Pancreas (tissue), 10 donors: ENCODE results near the gene RRP12. TPM values are rescaled to one million over a fixed set of nuclear protein-coding genes. Genes with fewer than 3 reads are reported as not detected.
A peak's percentile ranks its signal among the peaks of the same experiment; 100 is the strongest.
"Not testable (repeated sequence)": the region's sequence is repeated elsewhere in the genome, so short reads cannot be mapped to it uniquely, and the experiment has no call there.

Experiments used
- ATAC-seq, 4 donors: fragments of 200-7000 bp; cut with Tn5 transposase; one replicate each; pipeline versions ENCODE4 v1.8.0 to v1.9.1; 2020; ENCODE audit warnings: mild to moderate bottlenecking in 4 of 4, moderate library complexity in 4 of 4
- DNase-seq, 6 donors: peaks; one replicate each; pipeline ENCODE4 v3.0.0-alpha.2; 2020
- FAIRE-seq: peaks from 2 replicates; lab custom pipeline; 2012; peaks lifted over from hg19 to GRCh38; lab: Jason Lieb, UNC
- H3K27ac ChIP-seq, 4 donors: fragments of 200-600 bp; sonication (generic); 1 replicate in 3 of 4; 2 replicates in 1 of 4; pipeline versions ENCODE4 v1.5.0 to v1.8.0; 2020
- H3K27me3 ChIP-seq, 4 donors: fragments of 200-600 bp; one replicate each; pipeline ENCODE4 v1.8.0; 2021
- H3K36me3 ChIP-seq, 3 donors: fragments of 200-600 bp; sonication (generic) in 1 of 3; one replicate each; pipeline versions ENCODE4 v1.5.0 to v1.8.0; 2020 to 2021
- H3K4me1 ChIP-seq, 3 donors: fragments of 200-600 bp; one replicate each; pipeline ENCODE4 v1.8.0; 2021
- H3K4me3 ChIP-seq, 4 donors: fragments of 200-600 bp; sonication (generic) in 2 of 4; one replicate each; pipeline versions ENCODE4 v1.5.0 to v1.8.0; 2020 to 2021
- H3K9me3 ChIP-seq, 4 donors: fragments of 200-600 bp; one replicate each; pipeline ENCODE4 v1.8.0; 2021
- WGBS, 2 donors: extraction: QIAGEN DNeasy Blood & Tissue Kit; methylation state at CpG; one replicate each; pipeline ENCODE4 v1.1.7; 2013; 5-methylcytosine and 5-hydroxymethylcytosine counted together
- intact Hi-C, 3 donors: fragments of 100-400 bp; cut with DNase I; formaldehyde crosslinking; loops; one replicate each; pipeline versions ENCODE4 v1.11.1 to v1.14.2; 2022
- polyA plus RNA-seq, 2 donors: library from polyadenylated mRNA; stranded (reverse); fragments of 200-250 nt; gene quantifications; one replicate each; pipeline ENCODE4 v1.2.3, GENCODE V29; 2013
- total RNA-seq, 6 donors: library from RNA; stranded (reverse); fragmentation: NEBNext Ultra II Directional in 4 of 6; extraction: Animal tissue kit (Norgen Biotek cat#: 25700) in 4 of 6; gene quantifications; one replicate each; pipeline versions ENCODE4 v1.2.1 to v1.2.4, GENCODE V29; 2021 to 2023
- TF ChIP-seq, protein P1 (sequence below), 4 donors: fragments of 200-600 bp; sonication (generic) in 3 of 4; IDR thresholded peaks; one replicate each; pipeline versions ENCODE4 v1.5.0 to v1.8.0; 2021; ENCODE audit warnings: antibody characterized with exemption in 4 of 4
- donor health status: healthy with polysubstance abuse.
- donor health status: DM: no; HTN: no; CAD: no; lungs with moderate emphysema.
- donor health status: DM: no; HTN: no; CAD: no.
- donor health status: control.
- donor health status: control.
- donor health status: Bipolar disorder and iron deficiency.
- donor health status: DM: yes; HTN: yes; CAD: no.
- donor health status: DM: no; HTN: no; CAD: no.
- donor health status: DM: no; HTN: no; CAD: no.
- donor health status: DM: yes; HTN: yes; CAD: no.

RRP12 gene
- total and polyA plus RNA-seq, 8 donors = 22.3 to 44.9 (median 28.1) TPM

DNA sequence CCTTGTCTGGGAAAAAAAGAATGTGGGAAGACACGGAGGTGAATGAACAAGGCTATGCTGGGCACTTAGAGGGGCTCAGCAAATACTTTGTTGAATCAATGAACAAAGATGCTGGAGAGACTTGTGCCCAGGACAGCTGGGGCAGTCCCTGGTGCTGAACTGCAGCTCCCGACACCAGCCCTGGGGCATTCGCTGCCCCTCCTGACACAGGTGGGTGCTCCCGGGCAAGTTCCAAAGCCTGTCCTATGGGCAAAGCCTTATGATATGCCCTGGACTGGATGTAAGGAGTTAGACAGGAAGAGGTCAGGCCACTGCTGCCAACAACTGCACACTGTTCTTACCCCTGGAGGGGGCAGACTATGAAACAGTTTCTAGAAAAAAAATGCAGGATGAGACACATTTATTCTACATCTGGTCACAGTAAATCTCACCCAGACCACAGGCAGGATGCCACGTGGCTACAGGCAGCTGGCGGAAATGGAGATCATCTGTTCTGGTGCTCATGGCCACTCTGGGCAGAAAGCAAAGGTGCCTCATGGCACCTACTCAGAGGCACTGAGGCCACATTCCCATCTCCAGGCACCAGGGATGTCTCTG, 44.7 kb downstream of the RRP12 start:
- ATAC-seq (peak in 1 of 4 donors; percentile 20), FAIRE-seq (no peak), DNase-seq (no peak)
- no peaks in the 10 kb centered on the region for H3K27me3 ChIP-seq
- H3K36me3 ChIP-seq = peaks cover 0 to 28% (median 13%) of the 10 kb centered on the region in 3 donors
- H3K9me3 ChIP-seq = no peaks in the 10 kb centered on the region
- TF ChIP-seq, protein P1, sequence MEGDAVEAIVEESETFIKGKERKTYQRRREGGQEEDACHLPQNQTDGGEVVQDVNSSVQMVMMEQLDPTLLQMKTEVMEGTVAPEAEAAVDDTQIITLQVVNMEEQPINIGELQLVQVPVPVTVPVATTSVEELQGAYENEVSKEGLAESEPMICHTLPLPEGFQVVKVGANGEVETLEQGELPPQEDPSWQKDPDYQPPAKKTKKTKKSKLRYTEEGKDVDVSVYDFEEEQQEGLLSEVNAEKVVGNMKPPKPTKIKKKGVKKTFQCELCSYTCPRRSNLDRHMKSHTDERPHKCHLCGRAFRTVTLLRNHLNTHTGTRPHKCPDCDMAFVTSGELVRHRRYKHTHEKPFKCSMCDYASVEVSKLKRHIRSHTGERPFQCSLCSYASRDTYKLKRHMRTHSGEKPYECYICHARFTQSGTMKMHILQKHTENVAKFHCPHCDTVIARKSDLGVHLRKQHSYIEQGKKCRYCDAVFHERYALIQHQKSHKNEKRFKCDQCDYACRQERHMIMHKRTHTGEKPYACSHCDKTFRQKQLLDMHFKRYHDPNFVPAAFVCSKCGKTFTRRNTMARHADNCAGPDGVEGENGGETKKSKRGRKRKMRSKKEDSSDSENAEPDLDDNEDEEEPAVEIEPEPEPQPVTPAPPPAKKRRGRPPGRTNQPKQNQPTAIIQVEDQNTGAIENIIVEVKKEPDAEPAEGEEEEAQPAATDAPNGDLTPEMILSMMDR (IDR thresholded peaks at IDR 0.05) = no peak
- no peak overlapping the region for H3K27ac ChIP-seq
- intact Hi-C loops = no loop called here
- no peak overlapping the region for H3K4me3 ChIP-seq
- WGBS, 2 donors = 79 to 86% methylated on average over 6 of the region's 6 CpGs
- H3K4me1 ChIP-seq = no peaks in the 10 kb centered on the region

DNA sequence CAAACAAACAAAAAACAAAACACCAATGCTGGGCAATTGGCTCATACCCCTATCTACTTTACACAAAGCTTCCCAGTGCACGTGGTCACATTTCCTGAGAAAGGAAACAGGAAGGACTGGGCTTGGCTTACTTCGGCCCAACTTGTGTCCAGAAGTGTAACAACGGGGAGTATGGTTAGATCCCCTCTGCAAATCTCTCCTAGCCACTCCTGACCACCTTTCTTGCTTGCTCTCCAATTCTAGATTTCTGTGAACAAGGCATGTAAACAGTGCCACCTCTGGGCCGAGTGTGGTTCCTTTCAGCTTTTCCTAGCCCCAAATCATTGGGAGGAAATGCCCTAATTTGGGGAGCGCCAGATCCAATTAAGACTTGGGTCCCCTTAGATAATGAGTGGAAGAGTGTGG, 45.6 kb downstream of the RRP12 start:
- DNase-seq = no peak
- no peak for FAIRE-seq
- TF ChIP-seq, protein P1 (IDR thresholded peaks at IDR 0.05) = peak in 1 of 4 donors; percentile 21
- no peaks in the 10 kb centered on the region for H3K4me1 ChIP-seq
- H3K9me3 ChIP-seq = no peaks in the 10 kb centered on the region
- WGBS, 2 donors = 66 to 71% methylated on average over 5 of the region's 5 CpGs
- H3K27ac ChIP-seq = no peak overlapping the region
- H3K36me3 ChIP-seq = peaks cover 0 to 27% (median 13%) of the 10 kb centered on the region in 3 donors
- ATAC-seq = peak in 3 of 4 donors; percentile 47 to 65 (median 55)
- H3K4me3 ChIP-seq = no peak overlapping the region
- no peaks in the 10 kb centered on the region for H3K27me3 ChIP-seq
- intact Hi-C loops = no loop called here

DNA sequence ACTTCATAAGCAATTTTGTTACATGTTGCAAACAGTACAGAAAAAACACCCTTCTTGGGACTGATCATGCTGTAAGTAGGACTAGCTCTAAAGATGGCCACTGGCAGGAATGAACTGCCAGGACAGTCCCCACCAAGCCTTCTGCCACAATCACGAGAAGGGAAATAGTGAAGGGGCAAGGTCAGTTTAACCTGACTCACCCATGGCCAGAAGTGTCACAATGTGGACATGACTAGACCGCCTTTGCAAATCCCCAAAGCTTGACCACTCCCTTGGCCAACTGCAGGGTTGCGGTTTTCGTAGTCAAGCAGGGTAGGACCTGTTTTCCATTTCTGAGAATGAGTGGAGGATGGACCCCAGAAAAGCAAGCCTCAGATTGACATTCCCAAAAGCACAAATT, 47.2 kb downstream of the RRP12 start:
- intact Hi-C loops = no loop called here
- FAIRE-seq (no peak), DNase-seq (no peak), ATAC-seq (peak in 1 of 4 donors; percentile 27)
- WGBS, 2 donors = 93 to 96% methylated on average over 4 of the region's 4 CpGs
- TF ChIP-seq, protein P1 (IDR thresholded peaks at IDR 0.05) = no peak
- Histone ChIP-seq H3K4me3 (no peak overlapping the region), H3K27ac (no peak overlapping the region), H3K4me1 (no peaks in the 10 kb centered on the region), H3K27me3 (no peaks in the 10 kb centered on the region), H3K9me3 (no peaks in the 10 kb centered on the region), H3K36me3 (peaks cover 0 to 12% (median 10%) of the 10 kb centered on the region in 3 donors)

DNA sequence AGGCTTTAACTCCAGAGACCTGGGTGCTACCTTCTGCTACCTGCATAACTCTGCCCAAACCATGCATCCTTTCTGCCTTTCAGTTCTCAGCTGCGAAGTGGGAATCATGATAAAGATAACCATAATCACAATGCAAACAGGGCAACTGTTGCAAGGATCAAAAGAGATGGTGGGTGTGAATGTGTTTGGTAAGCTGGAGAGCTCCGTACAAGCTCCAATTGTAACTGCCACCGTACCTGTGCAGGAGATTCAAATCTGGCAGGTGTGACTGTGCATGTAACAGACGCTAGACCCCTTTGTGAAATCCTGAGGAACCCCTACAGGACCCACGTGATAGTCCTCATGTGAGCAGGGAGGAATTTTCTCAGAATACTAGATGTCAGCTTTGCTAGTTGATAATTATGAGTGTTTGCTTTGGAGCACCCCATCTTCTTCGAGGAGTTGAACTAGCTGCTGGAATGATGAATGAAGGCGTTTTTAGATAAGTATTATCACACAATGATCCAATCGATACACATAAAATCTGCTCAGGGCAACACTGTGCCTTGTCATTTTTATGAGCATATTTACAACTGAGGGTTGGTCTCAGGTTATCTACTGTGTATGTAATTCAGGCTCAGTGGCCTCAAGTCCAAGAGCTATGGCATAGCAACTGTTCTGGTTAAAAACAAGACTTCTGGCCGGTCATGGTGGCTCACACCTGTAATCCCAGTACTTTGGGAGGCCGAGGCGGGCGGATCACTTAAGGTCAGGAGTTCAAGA, 51.2 kb downstream of the RRP12 start:
- Histone ChIP-seq H3K4me3 (no peak overlapping the region), H3K27me3 (no peaks in the 10 kb centered on the region), H3K36me3 (no peaks in the 10 kb centered on the region), H3K9me3 (no peaks in the 10 kb centered on the region), H3K4me1 (no peaks in the 10 kb centered on the region), H3K27ac (no peak overlapping the region)
- 64 to 69% methylated on average over 12 of the region's 12 CpGs for WGBS, 2 donors
- intact Hi-C loops = no loop called here
- FAIRE-seq (no peak), DNase-seq (no peak), ATAC-seq (no peak)
- TF ChIP-seq, protein P1 (IDR thresholded peaks at IDR 0.05) = no peak

DNA sequence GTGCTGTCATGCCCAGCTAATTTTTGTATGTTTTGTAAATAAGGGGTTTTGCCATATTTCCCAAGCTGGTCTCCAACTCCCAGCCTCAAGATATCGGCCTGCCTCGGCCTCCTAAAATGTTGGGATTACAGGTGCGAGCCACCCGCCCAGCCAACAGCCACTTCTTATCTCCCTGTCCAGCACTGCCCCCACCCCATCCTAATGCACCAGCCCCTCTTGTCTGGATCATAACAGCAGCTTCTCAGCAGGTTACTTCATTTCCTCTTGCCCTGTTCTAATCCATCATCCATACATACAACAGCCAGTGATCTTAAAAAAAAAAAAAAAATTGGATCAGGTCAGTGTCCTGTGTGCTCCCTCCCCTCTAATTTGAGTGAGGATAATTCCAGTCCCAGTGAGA, 53.8 kb downstream of the RRP12 start:
- FAIRE-seq = no peak
- no peaks in the 10 kb centered on the region for H3K27me3 ChIP-seq
- no peak for DNase-seq

DNA sequence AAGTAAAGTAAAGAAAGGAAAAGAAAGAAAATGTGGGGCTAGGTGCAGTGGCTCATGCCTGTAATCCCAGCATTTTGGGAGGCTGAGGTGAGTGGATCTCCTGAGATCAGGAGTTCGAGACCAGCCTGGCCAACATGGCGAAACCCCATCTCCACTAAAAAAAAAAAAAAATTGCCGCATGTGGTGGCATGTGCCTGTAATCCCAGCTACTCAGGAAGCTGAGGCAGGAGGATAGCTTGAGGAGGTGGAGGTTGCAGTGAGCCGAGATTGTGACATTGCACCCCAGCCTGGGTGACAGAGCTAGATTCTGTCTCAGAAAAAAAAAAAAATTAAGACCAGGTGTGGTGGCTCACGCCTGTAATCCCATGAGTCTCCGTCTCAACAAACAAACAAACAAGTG, 57.5 kb downstream of the RRP12 start:
- H3K9me3 ChIP-seq, H3K27ac ChIP-seq, H3K36me3 ChIP-seq, H3K4me3 ChIP-seq, ATAC-seq, intact Hi-C loops, DNase-seq, H3K27me3 ChIP-seq, FAIRE-seq, H3K4me1 ChIP-seq: not testable (repeated sequence)
- 83 to 87% methylated on average over 6 of the region's 6 CpGs for WGBS, 2 donors

More for the DNA sequence above, 53.8 kb downstream of the RRP12 start:
- H3K36me3 ChIP-seq = no peaks in the 10 kb centered on the region
- 94 to 95% methylated on average over 4 of the region's 4 CpGs for WGBS, 2 donors
- H3K9me3 ChIP-seq = no peaks in the 10 kb centered on the region
- intact Hi-C loops = no loop called here
- no peak for ATAC-seq
- no peak overlapping the region for H3K4me3 ChIP-seq
- H3K4me1 ChIP-seq = no peaks in the 10 kb centered on the region
- TF ChIP-seq, protein P1 (IDR thresholded peaks at IDR 0.05) = no peak
- no peak overlapping the region for H3K27ac ChIP-seq
